GM12865 (cell line): ENCODE data around the gene SF3B1.

Source experiments
- DNase-seq: peaks from one replicate; pipeline ENCODE4 v3.0.0; 2010; ENCODE audit warnings: low read depth
- H3K4me3 ChIP-seq: 2 replicates; pipeline ENCODE4 v1.5.1; 2011; ENCODE audit warnings: mild to moderate bottlenecking, low read depth, low read length, control low read depth
- CTCF ChIP-seq: IDR thresholded peaks from 2 replicates; pipeline ENCODE4 v1.5.1; 2011; ENCODE audit warnings: low read length, control low read depth, low read depth, inconsistent platforms; ENCODE audit not compliant: insufficient read depth; ENCODE audit errors: missing control alignments

The SF3B1 gene

DNA sequence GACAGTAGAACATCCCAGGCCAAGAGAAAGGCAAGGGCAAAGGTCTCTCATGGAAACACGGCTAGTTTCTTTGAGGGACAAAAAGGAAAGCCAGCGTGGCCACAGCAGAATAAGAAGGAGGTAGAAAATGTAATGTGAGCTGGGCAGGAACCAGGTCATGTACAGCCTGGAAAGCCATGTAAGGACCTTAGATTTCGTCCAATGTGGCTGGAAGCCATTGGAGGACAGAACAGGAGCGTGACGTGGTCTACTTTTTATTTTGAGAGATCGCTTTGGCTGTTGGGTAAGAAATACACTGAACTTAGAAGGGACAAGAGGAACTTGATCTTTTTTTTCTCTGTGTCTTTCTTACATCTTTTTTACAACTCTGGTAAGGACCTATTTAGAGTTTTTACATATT lies 66.4 kb downstream of the SF3B1 start:
- no peak overlapping the region for H3K4me3 ChIP-seq
- DNase-seq, result no peak
- no peak for TF ChIP-seq CTCF

DNA sequence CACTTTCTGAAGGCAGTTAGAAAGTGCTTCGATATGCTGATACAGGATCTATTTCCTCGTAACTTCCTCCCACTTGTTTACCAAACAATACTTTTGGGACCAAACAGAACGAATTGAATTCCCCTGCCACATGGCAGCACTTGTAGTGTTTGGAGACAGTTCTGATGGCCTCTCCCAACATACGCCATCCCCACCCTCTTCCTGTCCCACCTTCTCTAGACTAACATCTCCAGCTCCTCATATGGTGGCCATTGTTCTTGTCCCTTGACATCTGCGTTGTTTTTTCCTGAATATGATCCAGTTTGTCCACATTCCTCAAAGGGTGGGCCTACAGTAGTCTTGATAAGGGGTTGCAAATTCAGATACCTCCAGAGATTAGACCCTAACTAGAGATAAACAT lies 70.8 kb downstream of the SF3B1 start:
- TF ChIP-seq CTCF, result no peak
- H3K4me3 ChIP-seq, result no peak overlapping the region
- no peak for DNase-seq

DNA sequence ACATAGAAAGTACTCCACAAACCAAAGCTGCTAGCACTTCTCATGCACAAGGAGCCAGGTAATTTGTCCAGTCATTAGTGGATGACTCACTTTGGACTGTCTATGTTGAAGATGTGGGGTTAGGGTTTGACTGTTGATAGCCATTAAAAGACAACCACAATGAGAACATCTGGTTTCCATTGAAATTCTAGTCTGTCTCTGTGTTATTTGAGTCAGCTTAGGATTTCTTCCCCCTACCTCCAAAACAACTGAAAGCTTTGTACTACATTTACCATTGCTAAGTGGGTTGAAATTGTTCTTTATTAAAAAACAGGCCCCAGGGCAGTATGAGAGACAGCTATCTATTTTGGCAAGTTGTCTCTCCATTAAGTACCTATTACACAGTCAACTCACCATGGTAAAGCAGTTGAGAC lies 74.1 kb downstream of the SF3B1 start:
- TF ChIP-seq CTCF, result no peak
- no peak overlapping the region for H3K4me3 ChIP-seq
- DNase-seq, result peak; percentile 51

DNA sequence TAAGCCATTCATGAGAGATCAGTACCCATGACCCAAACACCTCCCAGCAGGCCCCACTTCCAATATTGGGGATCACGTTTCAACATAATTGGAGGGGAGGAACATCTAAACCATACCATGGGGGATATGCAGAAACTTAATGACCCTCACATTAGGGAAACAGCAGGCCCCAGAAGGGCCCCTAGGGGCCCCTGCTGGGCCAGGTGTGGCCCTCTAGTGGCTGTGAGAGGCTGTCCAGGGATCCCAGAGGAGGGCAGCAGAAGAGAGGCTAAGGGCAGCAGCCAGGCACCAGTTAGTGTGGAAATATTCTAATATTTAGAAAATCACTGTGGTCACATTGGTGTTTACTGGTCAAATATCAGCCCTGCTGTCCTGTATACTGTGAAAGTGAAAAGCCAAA lies 75.0 kb downstream of the SF3B1 start:
- DNase-seq, result no peak
- peak; percentile 40 for TF ChIP-seq CTCF
- H3K4me3 ChIP-seq, result no peak overlapping the region

DNA sequence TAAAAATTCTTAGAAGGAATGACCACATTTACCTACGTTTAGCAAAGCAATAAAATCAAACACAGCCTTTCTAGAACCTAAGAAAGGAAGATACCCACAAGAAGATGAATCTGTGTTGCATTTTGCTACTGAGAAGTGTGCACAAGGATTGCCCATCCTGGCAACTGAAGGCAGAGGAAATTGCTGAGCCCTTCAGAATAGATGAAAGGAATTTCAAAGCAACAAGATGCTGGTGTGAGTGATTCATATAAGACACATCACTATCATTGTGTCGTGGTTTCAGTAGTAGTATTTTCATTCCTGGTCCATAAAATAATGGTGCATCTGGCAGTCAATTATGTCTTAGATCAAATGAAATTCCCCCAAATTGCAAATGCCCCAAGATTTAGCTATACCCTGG lies 75.9 kb downstream of the SF3B1 start:
- TF ChIP-seq CTCF, result no peak
- H3K4me3 ChIP-seq, result no peak overlapping the region
- no peak for DNase-seq

DNA sequence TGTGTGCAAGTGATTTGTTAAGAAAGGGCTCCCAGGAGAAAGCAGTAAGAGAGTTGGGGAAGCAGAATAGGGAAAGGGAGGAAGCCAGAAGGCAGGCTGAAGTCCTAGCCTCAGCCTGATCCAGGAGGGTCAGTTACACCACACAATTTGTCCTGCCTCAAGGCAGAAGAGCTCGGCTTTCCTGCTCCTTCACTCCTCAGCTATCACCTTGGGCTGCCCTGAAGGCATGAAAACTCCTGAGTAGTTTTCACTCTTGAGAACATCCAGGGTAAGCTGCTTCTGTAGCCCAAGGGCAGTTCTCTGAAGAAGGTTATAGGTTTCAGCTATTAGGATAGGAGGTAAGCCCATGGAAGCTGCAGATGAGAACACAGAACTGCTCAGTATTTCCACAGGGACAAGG lies 76.8 kb downstream of the SF3B1 start:
- TF ChIP-seq CTCF, result no peak
- H3K4me3 ChIP-seq, result no peak overlapping the region
- DNase-seq, result no peak

DNA sequence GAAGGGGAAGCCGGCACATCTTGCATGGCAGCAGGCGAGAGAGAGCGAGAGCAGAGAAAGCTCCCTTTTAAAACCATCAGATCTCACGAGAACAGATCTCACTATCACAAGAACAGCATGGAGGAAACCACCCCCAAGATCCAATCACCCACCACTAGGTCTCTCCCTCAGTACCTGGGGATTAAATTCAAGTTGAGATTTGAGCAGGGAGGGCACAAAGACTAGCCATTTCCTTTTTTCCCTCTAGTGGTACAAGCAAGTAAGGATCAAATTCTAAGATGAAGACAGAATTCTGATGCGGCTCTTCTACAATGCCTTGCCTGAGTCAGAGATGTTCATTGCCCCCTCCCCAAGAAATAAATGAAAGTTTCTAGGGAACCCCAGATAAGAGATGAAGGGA lies 78.7 kb downstream of the SF3B1 start:
- TF ChIP-seq CTCF, result peak; percentile 19
- H3K4me3 ChIP-seq, result no peak overlapping the region
- DNase-seq, result no peak
